ENCODE measurements around the gene RPL18.
"Not testable (repeated sequence)": the region's sequence is repeated elsewhere in the genome, so short reads cannot be mapped to it uniquely, and the experiment has no call there.

RPL18 gene

DNA sequence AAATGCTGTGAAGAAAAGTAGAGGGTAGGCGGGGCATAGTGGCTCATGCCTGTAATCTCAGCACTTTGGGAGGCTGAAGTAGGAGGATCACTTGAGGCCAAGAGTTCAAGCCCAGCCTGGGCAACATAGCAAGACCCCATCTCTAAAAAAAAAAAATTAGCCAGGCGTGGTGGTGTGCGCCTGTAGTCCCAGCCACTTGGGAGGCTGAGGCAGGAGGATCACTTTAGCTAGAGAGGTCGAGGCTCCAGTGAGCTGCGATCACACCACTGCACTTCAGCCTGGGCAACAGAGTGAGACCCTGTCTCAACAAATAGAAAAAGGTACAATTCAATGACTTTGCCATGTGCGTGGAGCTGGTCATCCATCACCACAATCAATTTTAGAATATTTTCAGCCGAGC, 41.1 kb downstream of the RPL18 start:
- WGBS, 2 experiments (ENCODE audit: insufficient coverage in 2 of 2): 95 to 96% methylated on average over 5 to 6 of the region's 7 CpGs
- not testable (repeated sequence) for H3K27ac ChIP-seq (ENCODE audit: low read depth, low read length, severe bottlenecking); H3K4me3 ChIP-seq (ENCODE audit: extremely low read depth, insufficient read depth, low read length, poor library complexity, severe bottlenecking); H3K36me3 ChIP-seq (ENCODE audit: control insufficient read depth, insufficient read depth, low read length); H3K9me3 ChIP-seq (ENCODE audit: control insufficient read depth, low read length); H3K4me1 ChIP-seq (ENCODE audit: control insufficient read depth, insufficient read depth, low read length, poor library complexity, severe bottlenecking)

DNA sequence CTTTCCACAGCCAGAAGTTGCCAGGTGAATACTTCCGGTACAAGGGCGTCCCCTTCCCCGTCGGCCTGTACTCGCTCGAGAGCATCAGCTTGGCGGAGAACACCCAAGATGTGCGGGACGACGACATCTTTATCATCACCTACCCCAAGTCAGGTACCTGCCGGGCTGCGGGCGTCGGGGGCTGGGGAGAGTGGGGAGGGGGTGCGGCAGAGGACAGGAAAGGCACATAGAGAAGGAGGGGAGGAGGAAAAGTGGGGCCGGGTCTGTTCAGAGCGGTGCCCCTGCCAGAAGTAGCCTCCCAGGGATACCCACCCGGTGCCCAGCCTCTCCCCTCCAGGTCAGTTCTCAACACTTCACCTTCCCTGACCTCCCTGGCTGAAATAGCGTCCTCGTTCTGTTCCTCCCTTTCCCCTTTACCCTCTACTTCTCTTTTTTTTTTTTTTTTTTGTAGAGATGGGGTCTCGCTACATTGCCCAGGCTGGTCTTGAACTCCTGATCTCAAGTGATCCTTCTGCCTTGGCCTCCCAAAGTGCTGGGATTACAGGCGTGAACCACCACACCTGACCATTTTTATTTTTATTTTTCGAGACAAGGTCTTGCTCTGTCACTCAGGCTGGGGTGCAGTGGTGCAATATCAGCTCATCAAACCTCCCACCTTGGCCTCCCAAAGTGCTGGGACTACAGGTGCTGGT, 42.9 kb downstream of the RPL18 start:
- H3K27ac ChIP-seq (ENCODE audit: low read depth, low read length, severe bottlenecking): no peak overlapping the region
- H3K4me1 ChIP-seq (ENCODE audit: control insufficient read depth, insufficient read depth, low read length, poor library complexity, severe bottlenecking): peaks cover 6% of the 10 kb centered on the region
- H3K9me3 ChIP-seq (ENCODE audit: control insufficient read depth, low read length): no peaks in the 10 kb centered on the region
- no peaks in the 10 kb centered on the region for H3K36me3 ChIP-seq (ENCODE audit: control insufficient read depth, insufficient read depth, low read length)
- 75 to 81% methylated on average over 5 to 8 of the region's 23 CpGs for WGBS, 2 experiments (ENCODE audit: insufficient coverage in 2 of 2)
- no peak overlapping the region for H3K4me3 ChIP-seq (ENCODE audit: extremely low read depth, insufficient read depth, low read length, poor library complexity, severe bottlenecking)

GRCh38 chr19:48573163-48573505, 45.8 kb downstream of the RPL18 start:
- no peak overlapping the region for H3K4me3 ChIP-seq (ENCODE audit: extremely low read depth, insufficient read depth, low read length, poor library complexity, severe bottlenecking)
- H3K36me3 ChIP-seq (ENCODE audit: control insufficient read depth, insufficient read depth, low read length): no peaks in the 10 kb centered on the region
- no peaks in the 10 kb centered on the region for H3K9me3 ChIP-seq (ENCODE audit: control insufficient read depth, low read length)
- no peak overlapping the region for H3K27ac ChIP-seq (ENCODE audit: low read depth, low read length, severe bottlenecking)
- 64 to 65% methylated on average over 11 of the region's 12 CpGs for WGBS, 2 experiments (ENCODE audit: insufficient coverage in 2 of 2)
- peaks cover 15% of the 10 kb centered on the region for H3K4me1 ChIP-seq (ENCODE audit: control insufficient read depth, insufficient read depth, low read length, poor library complexity, severe bottlenecking)

GRCh38 chr19:48571378-48572162, 47.4 kb downstream of the RPL18 start:
- 78 to 87% methylated on average over 4 of the region's 5 CpGs for WGBS, 2 experiments (ENCODE audit: insufficient coverage in 2 of 2)
- no peaks in the 10 kb centered on the region for H3K36me3 ChIP-seq (ENCODE audit: control insufficient read depth, insufficient read depth, low read length)
- H3K27ac ChIP-seq (ENCODE audit: low read depth, low read length, severe bottlenecking): no peak overlapping the region
- no peaks in the 10 kb centered on the region for H3K9me3 ChIP-seq (ENCODE audit: control insufficient read depth, low read length)
- peaks cover 18% of the 10 kb centered on the region for H3K4me1 ChIP-seq (ENCODE audit: control insufficient read depth, insufficient read depth, low read length, poor library complexity, severe bottlenecking)
- H3K4me3 ChIP-seq (ENCODE audit: extremely low read depth, insufficient read depth, low read length, poor library complexity, severe bottlenecking): no peak overlapping the region

DNA sequence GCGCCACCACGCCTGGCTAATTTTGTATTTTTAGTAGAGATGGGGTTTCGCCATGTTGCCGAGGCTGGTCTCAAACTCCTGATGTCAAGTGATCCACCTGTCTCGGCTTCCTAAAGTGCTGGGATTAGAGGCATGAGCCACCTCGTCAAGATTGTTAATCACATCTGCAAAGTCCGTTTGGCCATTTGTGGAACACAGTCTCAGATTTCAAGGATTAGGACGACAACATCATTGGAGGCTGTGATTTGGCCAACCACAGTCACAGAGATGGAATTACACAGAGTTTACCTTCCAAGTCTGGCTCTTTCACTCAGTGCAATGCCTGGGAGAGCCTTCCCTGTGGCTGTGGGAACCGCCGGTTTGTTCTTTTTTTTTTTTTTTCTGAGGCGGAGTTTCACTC, 49.2 kb downstream of the RPL18 start:
- WGBS, 2 experiments (ENCODE audit: insufficient coverage in 2 of 2): 77 to 79% methylated on average over 10 of the region's 11 CpGs

DNA sequence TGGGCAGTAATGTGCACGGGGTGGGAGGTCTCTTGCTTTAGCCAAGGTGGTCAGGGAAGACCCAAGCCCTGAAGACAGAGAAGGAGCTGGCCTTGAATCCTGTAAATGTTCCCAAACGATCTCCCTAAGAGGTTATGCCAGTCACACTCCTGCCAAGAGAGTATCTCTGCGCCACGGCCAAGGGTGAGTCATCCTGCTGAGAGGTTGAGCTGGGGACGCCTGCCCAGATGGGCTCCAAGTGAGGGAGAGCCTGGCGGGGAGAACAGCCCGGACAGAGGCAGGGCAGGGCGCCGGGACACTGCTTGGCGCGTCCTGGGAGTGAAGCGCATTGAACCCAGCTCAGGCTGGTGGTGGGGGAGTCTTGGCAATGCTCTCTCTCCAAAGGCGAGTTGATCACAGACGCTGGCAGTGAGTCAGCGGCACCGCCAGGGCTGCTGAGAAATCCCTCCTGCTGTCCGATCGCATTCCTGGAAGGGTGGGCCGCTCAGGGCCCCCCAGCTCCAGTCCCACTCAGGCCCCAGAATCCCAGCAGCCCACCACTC, 50.6 kb downstream of the RPL18 start:
- WGBS, 2 experiments (ENCODE audit: insufficient coverage in 2 of 2): 10 to 13% methylated on average over 17 to 18 of the region's 19 CpGs
- H3K9me3 ChIP-seq (ENCODE audit: control insufficient read depth, low read length): no peaks in the 10 kb centered on the region
- peaks cover 19% of the 10 kb centered on the region for H3K4me1 ChIP-seq (ENCODE audit: control insufficient read depth, insufficient read depth, low read length, poor library complexity, severe bottlenecking)
- H3K4me3 ChIP-seq (ENCODE audit: extremely low read depth, insufficient read depth, low read length, poor library complexity, severe bottlenecking): peak overlapping the region; percentile 8
- peak overlapping the region; percentile 91 for H3K27ac ChIP-seq (ENCODE audit: low read depth, low read length, severe bottlenecking)
- no peaks in the 10 kb centered on the region for H3K36me3 ChIP-seq (ENCODE audit: control insufficient read depth, insufficient read depth, low read length)

More for the DNA sequence above, 49.2 kb downstream of the RPL18 start:
- H3K4me3 ChIP-seq (ENCODE audit: extremely low read depth, insufficient read depth, low read length, poor library complexity, severe bottlenecking): no peak overlapping the region
- peaks cover 18% of the 10 kb centered on the region for H3K4me1 ChIP-seq (ENCODE audit: control insufficient read depth, insufficient read depth, low read length, poor library complexity, severe bottlenecking)
- H3K27ac ChIP-seq (ENCODE audit: low read depth, low read length, severe bottlenecking): no peak overlapping the region
- no peaks in the 10 kb centered on the region for H3K9me3 ChIP-seq (ENCODE audit: control insufficient read depth, low read length)
- no peaks in the 10 kb centered on the region for H3K36me3 ChIP-seq (ENCODE audit: control insufficient read depth, insufficient read depth, low read length)

Data from mesodermal cell (in vitro differentiated cells).